Subcutaneous abdominal adipose tissue (tissue), 5 donors: Measurements from ENCODE around the gene STAG1.
"Not testable (repeated sequence)": the region's sequence is repeated elsewhere in the genome, so short reads cannot be mapped to it uniquely, and the experiment has no call there.

Experiments
- H3K27ac ChIP-seq: one replicate; pipeline ENCODE4 v1.7.0; 2013; ENCODE audit warnings: low read depth, mild to moderate bottlenecking, inconsistent platforms, low read length, moderate library complexity
- H3K27me3 ChIP-seq, 5 donors: one replicate each; pipeline ENCODE4 v1.7.0; 2013; ENCODE audit warnings: low read length in 5 of 5, inconsistent platforms in 1 of 5; ENCODE audit not compliant: control insufficient read depth in 5 of 5, insufficient read depth in 4 of 5
- H3K36me3 ChIP-seq, 5 donors: one replicate each; pipeline ENCODE4 v1.7.0; 2013; ENCODE audit warnings: low read length in 5 of 5; ENCODE audit not compliant: control insufficient read depth in 5 of 5, insufficient read depth in 5 of 5
- H3K4me1 ChIP-seq, 5 donors: one replicate each; pipeline ENCODE4 v1.7.0; 2013; ENCODE audit warnings: low read length in 5 of 5, mild to moderate bottlenecking in 3 of 5, moderate library complexity in 1 of 5; ENCODE audit not compliant: control insufficient read depth in 5 of 5, insufficient read depth in 5 of 5
- H3K4me3 ChIP-seq, 5 donors: one replicate each; pipeline ENCODE4 v1.7.0; 2013; ENCODE audit warnings: low read length in 5 of 5, low read depth in 1 of 5
- H3K9ac ChIP-seq, 5 donors: one replicate each; pipeline ENCODE4 v1.7.0; 2013; ENCODE audit warnings: low read length in 5 of 5, mild to moderate bottlenecking in 4 of 5, moderate library complexity in 3 of 5
- H3K9me3 ChIP-seq, 5 donors: one replicate each; pipeline ENCODE4 v1.7.0; 2013; ENCODE audit warnings: low read length in 5 of 5; ENCODE audit not compliant: control insufficient read depth in 5 of 5
- donor health status: healthy.
- donor health status: healthy.
- donor health status: healthy.
- donor health status: healthy.
- donor health status: healthy.

STAG1 gene

GRCh38 chr3:136664771-136665170 is 87.4 kb downstream of the STAG1 start:
- H3K9ac ChIP-seq, result no peak overlapping the region
- H3K36me3 ChIP-seq, result no peaks in the 10 kb centered on the region
- H3K9me3 ChIP-seq, result no peaks in the 10 kb centered on the region
- H3K27me3 ChIP-seq, result no peaks in the 10 kb centered on the region
- no peak overlapping the region for H3K27ac ChIP-seq
- H3K4me3 ChIP-seq, result no peak overlapping the region
- no peaks in the 10 kb centered on the region for H3K4me1 ChIP-seq

GRCh38 chr3:136661282-136661681 is 90.9 kb downstream of the STAG1 start:
- H3K36me3 ChIP-seq, result no peaks in the 10 kb centered on the region
- no peak overlapping the region for H3K27ac ChIP-seq
- no peak overlapping the region for H3K4me3 ChIP-seq
- H3K4me1 ChIP-seq, result peaks cover 0 to 10% (median 0%) of the 10 kb centered on the region in 5 donors
- no peaks in the 10 kb centered on the region for H3K27me3 ChIP-seq
- no peak overlapping the region for H3K9ac ChIP-seq
- H3K9me3 ChIP-seq, result no peaks in the 10 kb centered on the region

- H3K9me3 ChIP-seq, result peaks cover 0 to 9% (median 6%) of the 10 kb centered on the region in 5 donors
Measured at GRCh38 chr3:136658946-136659682, 93.1 kb downstream of the STAG1 start.

GRCh38 chr3:136657526-136657925 is 94.7 kb downstream of the STAG1 start:
- no peaks in the 10 kb centered on the region for H3K36me3 ChIP-seq

More at GRCh38 chr3:136658946-136659682, 93.1 kb downstream of the STAG1 start:
- no peaks in the 10 kb centered on the region for H3K27me3 ChIP-seq
- peak overlapping the region in 1 of 5 donors; percentile 4 for H3K9ac ChIP-seq
- peaks cover 0 to 13% (median 0%) of the 10 kb centered on the region in 5 donors for H3K4me1 ChIP-seq
- no peak overlapping the region for H3K4me3 ChIP-seq
- no peaks in the 10 kb centered on the region for H3K36me3 ChIP-seq
- H3K27ac ChIP-seq, result no peak overlapping the region

GRCh38 chr3:136653628-136654027 is 98.5 kb downstream of the STAG1 start:
- peaks cover 0 to 3% (median 0%) of the 10 kb centered on the region in 5 donors for H3K4me1 ChIP-seq
- no peaks in the 10 kb centered on the region for H3K27me3 ChIP-seq
- peaks cover 2 to 18% (median 16%) of the 10 kb centered on the region in 5 donors for H3K9me3 ChIP-seq
- H3K36me3 ChIP-seq, result no peaks in the 10 kb centered on the region
- no peak overlapping the region for H3K4me3 ChIP-seq
- H3K27ac ChIP-seq, result no peak overlapping the region
- H3K9ac ChIP-seq, result no peak overlapping the region

More at GRCh38 chr3:136657526-136657925, 94.7 kb downstream of the STAG1 start:
- no peak overlapping the region for H3K27ac ChIP-seq
- H3K4me1 ChIP-seq, result peaks cover 0 to 13% (median 0%) of the 10 kb centered on the region in 5 donors
- no peak overlapping the region for H3K9ac ChIP-seq
- no peaks in the 10 kb centered on the region for H3K27me3 ChIP-seq
- H3K4me3 ChIP-seq, result no peak overlapping the region
- peaks cover 2 to 18% (median 16%) of the 10 kb centered on the region in 5 donors for H3K9me3 ChIP-seq

- H3K36me3 ChIP-seq, result no peaks in the 10 kb centered on the region
- H3K4me1 ChIP-seq, result peaks cover 0 to 3% (median 0%) of the 10 kb centered on the region in 5 donors
- H3K4me3 ChIP-seq, result no peak overlapping the region
- no peak overlapping the region for H3K27ac ChIP-seq
- peaks cover 2 to 18% (median 16%) of the 10 kb centered on the region in 5 donors for H3K9me3 ChIP-seq
- no peaks in the 10 kb centered on the region for H3K27me3 ChIP-seq
- H3K9ac ChIP-seq, result no peak overlapping the region
Measured at GRCh38 chr3:136651581-136651980, 100.6 kb downstream of the STAG1 start.

- H3K4me3 ChIP-seq, result no peak overlapping the region
- no peak overlapping the region for H3K9ac ChIP-seq
- no peaks in the 10 kb centered on the region for H3K36me3 ChIP-seq
- peaks cover 2 to 18% (median 16%) of the 10 kb centered on the region in 5 donors for H3K9me3 ChIP-seq
- H3K27ac ChIP-seq, result no peak overlapping the region
- H3K4me1 ChIP-seq, result peaks cover 0 to 3% (median 0%) of the 10 kb centered on the region in 5 donors
- H3K27me3 ChIP-seq, result no peaks in the 10 kb centered on the region
Measured at GRCh38 chr3:136650461-136650860, 101.7 kb downstream of the STAG1 start.

- Histone ChIP-seq H3K9ac (no peak overlapping the region), H3K9me3 (no peaks in the 10 kb centered on the region), H3K4me3 (no peak overlapping the region), H3K27me3 (no peaks in the 10 kb centered on the region), H3K27ac (no peak overlapping the region), H3K4me1 (peaks cover 0 to 5% (median 2%) of the 10 kb centered on the region in 5 donors), H3K36me3 (no peaks in the 10 kb centered on the region)
Measured at GRCh38 chr3:136645915-136646314, 106.3 kb downstream of the STAG1 start.

GRCh38 chr3:136644212-136644611 is 108.0 kb downstream of the STAG1 start:
- no peak overlapping the region for H3K27ac ChIP-seq
- H3K4me1 ChIP-seq, result peaks cover 0 to 5% (median 2%) of the 10 kb centered on the region in 5 donors
- H3K9ac ChIP-seq, result no peak overlapping the region
- no peak overlapping the region for H3K4me3 ChIP-seq
- H3K27me3 ChIP-seq, result no peaks in the 10 kb centered on the region
- H3K9me3 ChIP-seq, result no peaks in the 10 kb centered on the region
- no peaks in the 10 kb centered on the region for H3K36me3 ChIP-seq

- H3K9me3 ChIP-seq, H3K27ac ChIP-seq, H3K9ac ChIP-seq, H3K27me3 ChIP-seq, H3K4me1 ChIP-seq, H3K4me3 ChIP-seq, H3K36me3 ChIP-seq: not testable (repeated sequence)
Measured at GRCh38 chr3:136643380-136643779, 108.8 kb downstream of the STAG1 start.
